ENCODE data around the gene ZNF579. TPM values are rescaled to one million over a fixed set of nuclear protein-coding genes. Genes with fewer than 3 reads are reported as not detected.

Gene ZNF579, protein sequence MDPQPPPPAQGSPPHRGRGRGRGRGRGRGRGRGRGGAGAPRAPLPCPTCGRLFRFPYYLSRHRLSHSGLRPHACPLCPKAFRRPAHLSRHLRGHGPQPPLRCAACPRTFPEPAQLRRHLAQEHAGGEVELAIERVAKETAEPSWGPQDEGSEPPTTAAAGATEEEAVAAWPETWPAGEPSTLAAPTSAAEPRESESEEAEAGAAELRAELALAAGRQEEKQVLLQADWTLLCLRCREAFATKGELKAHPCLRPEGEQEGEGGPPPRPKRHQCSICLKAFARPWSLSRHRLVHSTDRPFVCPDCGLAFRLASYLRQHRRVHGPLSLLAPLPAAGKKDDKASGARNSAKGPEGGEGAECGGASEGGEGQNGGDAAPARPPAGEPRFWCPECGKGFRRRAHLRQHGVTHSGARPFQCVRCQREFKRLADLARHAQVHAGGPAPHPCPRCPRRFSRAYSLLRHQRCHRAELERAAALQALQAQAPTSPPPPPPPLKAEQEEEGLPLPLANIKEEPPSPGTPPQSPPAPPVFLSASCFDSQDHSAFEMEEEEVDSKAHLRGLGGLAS
- 10 to 100 TPM; 11.8 to 13.2 (median 13.1) TPM for polyA plus RNA-seq (ENCODE audit: insufficient read length in 3 of 3)

DNA sequence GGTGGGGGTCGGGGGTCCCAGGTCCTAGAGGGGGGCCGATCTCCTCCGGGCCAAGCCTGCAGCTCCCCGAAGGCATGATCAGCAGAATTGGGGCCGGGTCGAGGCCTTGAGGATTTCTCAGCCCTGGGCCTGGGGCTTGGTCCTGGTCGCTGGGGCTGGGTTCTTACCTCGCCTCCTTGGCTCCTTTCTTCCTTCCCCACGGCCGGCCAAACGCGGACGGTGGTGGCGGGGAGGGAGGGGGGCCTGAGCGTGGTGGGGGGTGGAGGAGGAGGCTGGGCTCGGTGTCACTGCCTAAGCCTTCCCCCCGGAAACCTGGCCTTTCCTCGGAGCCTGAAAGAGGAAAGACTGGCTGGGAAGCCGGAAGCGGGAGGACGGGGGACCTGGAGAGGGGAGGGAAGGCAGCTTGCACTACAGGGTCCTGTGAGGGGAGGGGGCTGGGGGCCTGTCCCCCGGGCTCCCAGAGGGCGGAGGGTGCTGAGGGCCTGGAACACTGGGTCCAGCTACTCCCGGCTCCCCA lies at the start of gene ZNF579:
TSS of gene ZNF579 (minus strand) at position 221 of the 517 bp plus-strand sequence. CDS start 1,209 bp downstream, outside the sequence.
- peak in 1 of 3 donors; percentile 82 for DNase-seq (ENCODE audit: low read depth in 3 of 3, low spot score in 2 of 3)

DNA sequence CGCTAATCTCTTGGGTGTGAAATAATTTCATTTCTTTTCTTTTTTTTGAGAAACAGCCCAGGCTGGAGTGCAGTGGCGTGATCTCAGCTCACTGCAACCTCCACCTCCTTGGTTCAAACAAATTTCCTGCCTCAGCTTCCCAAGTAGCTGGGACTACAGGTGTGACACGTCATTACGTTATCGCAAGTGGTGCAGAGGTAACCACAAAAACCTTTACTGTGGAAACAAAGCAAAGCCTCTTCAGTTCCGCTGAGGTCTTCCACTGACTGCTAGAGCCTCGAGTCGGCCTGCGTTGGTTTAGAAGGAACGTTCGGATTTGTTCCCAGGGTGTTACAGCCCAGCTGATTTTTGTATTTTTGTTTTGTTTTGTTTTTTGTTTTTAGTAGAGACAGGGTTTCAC lies 45.7 kb upstream of the ZNF579 start:
- no peak for DNase-seq (ENCODE audit: low read depth in 3 of 3, low spot score in 2 of 3)

DNA sequence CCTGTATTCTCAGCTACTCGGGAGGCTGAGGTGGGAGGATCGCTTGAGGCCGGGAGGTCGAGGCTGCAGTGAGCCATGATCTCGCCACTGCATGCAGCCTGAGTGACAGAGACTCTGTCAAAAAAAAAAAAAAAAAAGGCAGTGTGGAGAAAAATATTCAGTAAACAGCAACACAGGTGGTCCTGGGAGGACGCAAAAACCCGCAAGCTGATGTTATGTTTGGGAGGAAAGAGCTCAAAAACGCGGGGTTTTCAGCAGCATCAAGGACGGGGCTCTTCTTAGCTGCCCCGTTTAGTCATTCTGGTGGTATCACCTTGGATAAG lies 44.3 kb upstream of the ZNF579 start:
- no peak for DNase-seq (ENCODE audit: low read depth in 3 of 3, low spot score in 2 of 3)

DNA sequence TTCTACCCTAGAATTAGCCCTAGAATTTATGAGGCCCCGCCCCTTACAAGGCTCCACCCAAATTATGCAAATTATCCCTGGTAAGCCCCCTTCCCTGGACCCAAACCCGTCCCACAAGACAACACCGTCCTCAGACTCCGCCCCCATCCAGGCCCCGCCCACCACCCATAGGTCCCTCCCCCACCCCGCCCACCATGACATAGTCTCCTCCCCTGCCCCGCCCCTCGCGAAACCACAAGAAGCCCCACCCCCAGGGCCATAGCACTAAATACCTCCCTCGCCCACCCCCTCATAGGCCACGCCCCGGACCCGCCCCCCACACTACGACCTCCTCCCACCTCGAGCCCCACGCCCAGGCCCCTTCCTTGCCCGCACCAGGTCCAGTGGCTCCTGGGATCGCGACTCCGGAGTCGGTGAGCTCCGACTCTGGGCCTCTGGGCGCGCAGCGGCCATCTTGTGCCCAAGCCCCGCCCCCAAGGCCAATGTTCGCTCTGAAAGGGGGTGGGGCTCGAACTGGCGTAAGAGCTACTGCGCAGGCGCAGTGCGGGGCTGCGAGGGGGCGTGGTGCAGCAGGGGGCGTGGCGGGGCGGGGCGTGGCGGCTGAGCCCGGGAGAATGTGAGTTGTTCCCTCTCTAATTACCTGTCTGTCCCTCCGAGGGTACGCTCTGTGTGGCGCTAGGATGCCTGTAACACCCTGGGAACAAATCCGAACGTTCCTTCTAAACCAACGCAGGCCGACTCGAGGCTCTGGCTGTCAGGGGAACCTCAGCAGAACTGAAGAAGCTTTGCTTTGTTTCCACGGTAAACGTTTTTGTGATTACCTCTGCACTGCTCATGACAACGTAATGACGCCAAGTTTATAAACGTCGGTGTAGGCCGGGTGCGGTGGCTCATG lies 43.7 kb upstream of the ZNF579 start, which contains the start of gene ZNF784:
TSS of gene ZNF784 (minus strand) at position 458 of the 895 bp plus-strand sequence. CDS start at position 453, 5 bp downstream.
- peak in 2 of 3 donors; percentile 82 to 88 for DNase-seq (ENCODE audit: low read depth in 3 of 3, low spot score in 2 of 3)

DNA sequence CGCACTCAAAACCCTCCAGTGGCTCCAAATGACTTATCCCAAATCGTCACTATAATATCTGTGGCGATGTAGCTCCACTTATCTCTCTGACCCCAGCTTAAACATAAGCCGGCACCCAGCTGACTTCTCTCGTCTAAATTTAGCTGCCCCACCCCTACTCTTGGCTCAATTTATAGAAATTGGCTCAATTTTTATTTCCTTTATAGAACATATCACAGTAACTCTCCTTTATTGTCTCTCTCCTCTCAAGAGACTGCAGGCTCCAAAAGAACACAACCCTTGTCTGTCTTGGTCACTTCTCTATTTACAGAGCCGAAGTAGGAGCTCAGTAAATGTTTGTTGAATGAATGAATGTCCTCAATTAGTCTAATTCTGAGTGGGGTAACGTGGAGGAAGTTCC lies 42.9 kb upstream of the ZNF579 start:
- no peak for DNase-seq (ENCODE audit: low read depth in 3 of 3, low spot score in 2 of 3)

DNA sequence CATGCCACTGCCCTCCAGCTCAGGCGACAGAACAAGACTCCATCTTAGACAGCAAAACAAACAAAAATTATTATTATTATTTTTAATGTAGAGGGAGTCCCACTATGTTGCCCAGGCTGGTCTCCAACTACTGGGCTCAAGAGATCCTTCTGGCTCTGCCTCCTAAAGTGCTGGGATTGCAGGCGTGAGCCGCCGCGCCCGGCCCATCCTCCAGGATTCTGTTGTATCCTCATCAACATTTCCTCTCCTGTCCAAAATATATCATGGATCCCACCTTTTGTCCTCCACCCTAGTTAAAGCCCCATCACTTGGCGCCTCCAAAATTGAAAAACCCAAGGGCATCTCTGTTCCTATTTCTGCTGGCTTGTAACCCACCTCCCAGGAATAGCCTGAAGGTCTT lies 42.5 kb upstream of the ZNF579 start:
- no peak for DNase-seq (ENCODE audit: low read depth in 3 of 3, low spot score in 2 of 3)

DNA sequence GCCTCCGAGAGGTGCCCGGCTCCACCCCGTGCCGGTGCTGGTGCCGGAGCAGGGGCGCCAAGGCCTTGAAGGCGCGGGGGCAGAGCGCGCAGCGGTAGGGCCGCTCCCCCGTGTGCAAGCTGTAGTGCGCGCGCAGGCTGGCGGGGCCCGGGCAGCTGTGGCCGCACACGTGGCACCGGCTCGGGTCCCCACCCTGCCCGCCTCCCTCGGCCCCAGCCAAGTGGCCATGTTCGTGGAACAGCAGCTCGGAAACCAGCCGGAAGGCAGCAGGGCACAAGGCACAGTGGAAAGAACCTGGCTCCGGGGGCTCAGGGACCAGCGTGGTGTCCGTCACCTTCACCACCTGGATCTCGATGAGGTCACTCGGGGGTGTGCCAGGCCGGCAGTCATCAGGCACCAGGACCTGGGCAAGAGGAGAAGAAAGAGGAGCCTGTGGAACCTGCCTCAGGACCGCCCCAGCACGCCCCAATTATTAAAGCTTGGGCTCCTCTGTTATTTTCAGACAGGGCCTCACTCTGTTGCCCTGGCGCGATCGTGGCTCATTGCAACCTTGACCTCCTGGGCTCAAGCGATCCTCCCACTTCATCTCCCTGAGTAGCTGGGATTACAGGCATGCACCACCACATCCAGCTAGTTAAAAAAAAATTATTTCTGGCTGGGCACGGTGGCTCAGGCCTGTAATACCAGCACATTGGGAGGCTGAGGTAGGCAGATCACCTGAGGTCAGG lies 41.8 kb upstream of the ZNF579 start:
- DNase-seq (ENCODE audit: low read depth in 3 of 3, low spot score in 2 of 3) = no peak

DNA sequence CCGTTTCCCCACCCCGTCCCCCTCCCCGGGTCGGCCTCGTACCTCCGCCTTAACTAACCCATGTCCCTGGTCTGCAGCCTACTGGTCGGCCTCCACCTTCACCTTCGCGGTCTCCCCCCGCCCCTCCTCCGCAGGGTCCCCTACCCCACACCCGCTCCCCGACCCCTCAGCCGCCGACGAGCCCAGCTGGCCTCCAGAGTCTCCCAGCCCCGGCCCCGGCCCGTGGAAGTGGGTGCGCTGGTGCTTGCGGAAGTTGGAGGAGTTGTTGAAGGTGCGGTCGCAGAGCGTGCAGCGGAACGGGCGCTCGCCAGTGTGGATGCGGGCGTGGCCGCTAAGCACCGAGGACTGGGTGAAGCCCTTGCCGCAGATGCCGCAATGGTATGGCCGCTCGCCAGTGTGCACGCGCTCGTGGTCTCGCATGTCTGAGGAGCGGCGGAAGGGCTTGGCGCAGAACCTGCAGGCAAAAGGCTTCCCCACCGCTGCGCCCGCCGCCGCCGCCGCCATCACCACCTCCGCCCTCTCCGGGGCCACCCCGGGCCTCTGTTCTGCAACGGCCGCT lies 41.1 kb upstream of the ZNF579 start:
- no peak for DNase-seq (ENCODE audit: low read depth in 3 of 3, low spot score in 2 of 3)

DNA sequence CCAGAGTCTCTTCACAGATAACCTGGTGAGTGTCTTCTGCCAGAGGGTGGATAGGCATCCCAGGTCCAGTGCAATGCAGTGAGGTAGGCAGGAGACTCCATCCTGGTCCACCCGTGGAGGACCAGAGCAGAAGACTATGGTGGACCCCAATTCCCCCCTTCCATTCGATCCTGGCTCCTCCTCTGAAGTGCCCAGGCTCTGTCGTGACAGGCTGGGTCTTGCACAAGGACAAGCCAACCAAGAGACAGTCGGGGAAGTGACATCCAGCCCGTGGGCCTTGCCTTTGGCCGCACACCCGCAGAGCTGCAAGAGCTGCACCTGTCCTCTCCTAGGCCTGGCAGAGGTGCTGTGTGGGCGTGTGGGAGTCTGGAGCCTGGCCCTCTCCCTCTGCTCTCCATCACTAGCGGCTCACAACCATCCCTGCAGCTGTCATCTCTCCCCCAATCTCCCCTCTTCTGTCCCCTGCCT lies 40.6 kb upstream of the ZNF579 start:
- DNase-seq (ENCODE audit: low read depth in 3 of 3, low spot score in 2 of 3) = no peak

DNA sequence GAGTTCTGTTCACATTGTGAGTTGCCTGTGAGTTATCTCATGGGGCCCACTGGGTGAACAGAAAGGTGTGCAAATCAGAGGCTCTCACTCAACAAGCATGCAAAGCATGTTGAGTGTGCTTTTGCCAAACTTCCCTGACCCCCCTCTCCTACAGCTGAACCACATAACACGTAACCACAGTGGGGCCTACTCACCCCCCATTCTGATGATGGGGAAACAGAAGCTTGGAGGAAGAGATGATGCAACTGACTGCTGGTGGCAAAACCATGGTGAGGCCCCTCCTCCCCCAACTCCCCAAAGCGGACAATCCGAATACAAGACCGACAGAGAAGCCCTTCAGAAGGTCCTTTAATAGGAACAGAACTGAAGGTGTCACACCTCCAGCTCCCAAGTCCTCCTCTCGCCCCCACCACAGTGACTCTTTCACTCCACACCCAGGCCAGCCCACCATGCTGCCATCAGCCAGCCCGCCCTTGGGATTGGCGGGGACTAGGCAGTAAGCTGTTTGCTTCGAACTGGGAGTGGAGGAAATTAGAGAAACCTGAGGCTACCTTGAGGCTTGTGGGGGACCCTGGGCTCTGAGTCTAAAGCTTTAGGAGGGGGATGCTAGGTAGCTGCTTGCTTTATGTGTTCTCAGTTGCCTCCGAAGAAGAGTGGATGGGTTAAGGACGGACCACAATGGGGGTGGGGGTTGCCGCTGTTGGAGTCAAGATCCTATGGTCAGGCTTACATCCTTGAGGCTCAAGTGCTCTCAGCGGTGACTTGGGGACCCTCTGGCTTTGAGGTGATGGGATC lies 40.0 kb upstream of the ZNF579 start:
- no peak for DNase-seq (ENCODE audit: low read depth in 3 of 3, low spot score in 2 of 3)

DNA sequence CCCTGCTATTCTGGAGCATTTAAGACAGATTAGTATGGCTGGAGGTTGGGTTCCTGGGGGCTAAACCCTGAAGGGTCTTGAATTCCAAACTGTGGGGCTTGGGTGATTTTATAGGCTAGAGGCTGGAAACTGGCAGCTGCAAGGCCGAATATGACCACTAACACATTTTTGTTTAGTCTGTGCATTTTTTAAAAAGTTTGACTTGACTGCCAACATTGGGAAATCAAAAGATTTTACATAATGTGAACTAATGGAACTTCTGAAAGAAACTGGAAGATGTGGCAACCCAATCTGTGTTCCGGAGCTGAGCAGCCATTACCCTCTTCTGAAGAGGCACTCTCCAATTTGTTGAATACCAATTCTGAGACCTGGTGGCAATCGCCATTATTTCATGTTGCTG lies 38.6 kb upstream of the ZNF579 start:
- no peak for DNase-seq (ENCODE audit: low read depth in 3 of 3, low spot score in 2 of 3)

DNA sequence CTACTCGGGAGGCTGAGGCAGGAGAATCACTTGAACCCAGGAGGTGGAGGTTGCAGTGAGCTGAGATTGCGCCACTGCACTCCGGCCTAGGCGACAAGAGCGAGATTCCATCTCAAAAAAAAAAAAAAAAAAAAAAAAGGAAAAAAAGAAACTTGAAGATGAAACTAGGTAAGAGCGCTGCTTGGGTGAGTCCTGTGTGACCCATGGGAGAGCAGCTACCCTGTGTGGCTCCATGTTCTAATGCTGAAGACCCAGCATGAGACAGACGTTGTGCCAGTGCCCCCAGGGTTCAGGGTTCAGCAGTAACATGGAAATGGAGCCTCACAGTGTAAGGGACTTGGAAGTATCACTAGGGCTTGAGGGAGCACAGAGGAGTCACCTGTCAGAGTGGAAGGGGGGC lies 37.8 kb upstream of the ZNF579 start:
- DNase-seq (ENCODE audit: low read depth in 3 of 3, low spot score in 2 of 3) = no peak

DNA sequence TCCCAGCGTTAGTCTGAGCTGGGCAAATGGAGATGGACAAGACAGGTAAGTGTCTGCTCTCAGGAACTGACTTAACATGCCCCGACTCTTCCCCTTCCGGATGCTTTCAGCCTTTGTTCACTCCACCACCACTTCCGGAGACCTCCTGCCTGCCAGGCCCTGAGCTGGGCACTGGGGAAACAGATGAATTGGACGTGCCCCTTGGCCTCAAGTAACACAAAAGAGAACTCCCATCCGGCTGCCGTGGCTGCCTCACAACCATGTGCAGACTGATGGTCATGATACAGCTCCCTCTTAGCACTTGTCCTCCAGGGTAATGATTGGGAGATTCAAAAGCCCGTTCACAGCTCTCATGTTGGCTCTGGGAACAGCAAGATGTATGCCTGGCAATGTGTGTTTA lies 36.8 kb upstream of the ZNF579 start:
- DNase-seq (ENCODE audit: low read depth in 3 of 3, low spot score in 2 of 3) = no peak

DNA sequence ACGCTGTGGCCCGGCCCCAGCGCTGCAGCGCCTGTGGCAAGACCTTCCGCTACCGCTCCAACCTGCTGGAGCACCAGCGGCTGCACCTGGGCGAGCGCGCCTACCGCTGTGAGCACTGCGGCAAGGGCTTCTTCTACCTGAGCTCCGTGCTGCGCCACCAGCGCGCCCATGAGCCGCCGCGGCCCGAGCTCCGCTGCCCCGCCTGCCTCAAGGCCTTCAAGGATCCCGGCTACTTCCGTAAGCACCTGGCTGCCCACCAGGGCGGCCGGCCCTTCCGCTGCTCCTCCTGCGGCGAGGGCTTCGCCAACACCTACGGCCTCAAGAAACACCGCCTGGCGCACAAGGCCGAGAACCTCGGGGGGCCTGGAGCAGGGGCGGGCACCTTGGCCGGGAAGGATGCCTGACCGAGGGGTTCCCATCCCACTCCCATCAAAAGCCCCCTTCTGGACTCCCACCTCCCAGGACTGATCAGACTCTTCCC lies 35.8 kb upstream of the ZNF579 start:
- DNase-seq (ENCODE audit: low read depth in 3 of 3, low spot score in 2 of 3) = no peak

DNA sequence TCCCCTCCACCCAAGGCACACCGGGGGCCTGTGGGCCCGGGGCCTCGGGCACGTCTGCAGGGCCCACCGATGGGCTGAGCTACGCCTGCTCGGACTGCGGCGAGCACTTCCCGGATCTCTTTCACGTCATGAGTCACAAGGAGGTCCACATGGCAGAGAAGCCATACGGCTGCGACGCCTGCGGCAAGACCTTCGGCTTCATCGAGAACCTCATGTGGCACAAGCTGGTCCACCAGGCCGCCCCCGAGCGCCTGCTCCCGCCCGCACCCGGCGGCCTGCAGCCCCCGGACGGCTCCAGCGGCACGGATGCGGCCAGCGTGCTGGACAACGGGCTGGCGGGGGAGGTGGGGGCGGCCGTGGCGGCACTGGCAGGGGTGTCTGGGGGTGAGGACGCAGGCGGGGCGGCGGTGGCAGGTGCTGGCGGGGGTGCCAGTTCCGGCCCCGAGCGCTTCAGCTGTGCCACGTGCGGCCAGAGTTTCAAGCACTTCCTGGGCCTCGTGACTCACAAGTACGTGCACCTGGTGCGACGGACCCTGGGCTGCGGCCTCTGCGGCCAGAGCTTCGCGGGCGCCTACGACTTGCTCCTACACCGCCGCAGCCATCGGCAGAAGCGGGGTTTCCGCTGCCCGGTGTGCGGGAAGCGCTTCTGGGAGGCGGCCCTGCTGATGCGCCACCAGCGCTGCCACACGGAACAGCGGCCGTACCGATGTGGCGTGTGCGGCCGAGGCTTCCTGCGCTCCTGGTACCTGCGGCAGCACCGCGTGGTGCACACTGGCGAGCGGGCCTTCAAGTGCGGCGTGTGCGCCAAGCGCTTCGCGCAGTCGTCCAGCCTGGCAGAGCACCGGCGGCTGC lies 35.1 kb upstream of the ZNF579 start:
- DNase-seq (ENCODE audit: low read depth in 3 of 3, low spot score in 2 of 3) = no peak

DNA sequence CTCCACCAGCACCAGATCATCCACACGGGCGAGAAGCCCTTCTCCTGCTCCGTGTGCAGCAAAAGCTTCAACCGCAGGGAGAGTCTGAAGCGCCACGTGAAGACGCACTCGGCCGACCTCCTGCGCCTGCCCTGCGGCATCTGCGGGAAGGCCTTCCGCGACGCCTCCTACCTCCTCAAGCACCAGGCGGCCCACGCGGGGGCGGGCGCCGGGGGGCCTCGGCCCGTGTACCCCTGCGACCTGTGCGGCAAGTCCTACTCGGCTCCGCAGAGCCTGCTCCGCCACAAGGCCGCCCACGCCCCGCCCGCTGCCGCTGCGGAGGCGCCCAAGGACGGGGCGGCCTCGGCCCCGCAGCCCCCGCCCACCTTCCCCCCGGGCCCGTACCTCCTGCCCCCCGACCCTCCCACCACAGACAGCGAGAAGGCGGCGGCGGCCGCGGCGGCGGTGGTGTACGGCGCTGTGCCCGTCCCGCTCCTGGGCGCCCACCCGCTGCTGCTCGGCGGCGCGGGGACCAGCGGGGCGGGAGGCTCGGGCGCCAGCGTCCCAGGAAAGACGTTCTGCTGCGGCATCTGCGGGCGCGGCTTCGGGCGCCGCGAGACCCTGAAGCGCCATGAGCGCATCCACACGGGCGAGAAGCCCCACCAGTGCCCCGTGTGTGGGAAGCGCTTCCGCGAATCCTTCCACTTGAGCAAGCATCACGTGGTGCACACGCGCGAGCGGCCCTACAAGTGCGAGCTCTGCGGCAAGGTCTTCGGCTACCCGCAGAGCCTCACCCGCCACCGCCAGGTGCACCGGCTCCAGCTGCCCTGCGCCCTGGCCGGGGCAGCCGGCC lies 34.3 kb upstream of the ZNF579 start:
- DNase-seq (ENCODE audit: low read depth in 3 of 3, low spot score in 2 of 3) = no peak
